SK-N-SH treated with all-trans-retinoic acid at 6 μM for 48 hours (cell line): Measurements from ENCODE around the gene MAP1B.
A peak's percentile ranks its signal among the peaks of the same experiment; 100 is the strongest.

Experiments
- ATAC-seq: fragments of 200-7000 bp; cut with Tn5 transposase; 3 replicates; pipeline ENCODE4 v1.9.1; 2020; ENCODE audit warnings: mild to moderate bottlenecking, moderate library complexity
- ARNTL ChIP-seq: fragments of 450-650 bp; formaldehyde crosslinking; IDR thresholded peaks from 2 replicates; pipeline ENCODE4 v1.5.0; 2020; ENCODE audit warnings: low read depth, mild to moderate bottlenecking, moderate library complexity, borderline replicate concordance
- BACH2 ChIP-seq: fragments of 250-450 bp; sonication (Bioruptor Pico); IDR thresholded peaks from 2 replicates; pipeline ENCODE4 v1.9.0; 2021; ENCODE audit warnings: mild to moderate bottlenecking, borderline replicate concordance
- CSDC2 ChIP-seq: fragments of 250-450 bp; sonication (Bioruptor Pico); IDR thresholded peaks from 2 replicates; pipeline ENCODE4 v1.5.0; 2020; ENCODE audit warnings: mild to moderate bottlenecking, moderate library complexity
- ESRRG ChIP-seq: fragments of 250-450 bp; sonication (Bioruptor Pico); IDR thresholded peaks from 2 replicates; pipeline ENCODE4 v1.6.1; 2021; ENCODE audit warnings: mild to moderate bottlenecking
- GLIS3 ChIP-seq: fragments of 250-450 bp; sonication (Bioruptor Pico); IDR thresholded peaks from 2 replicates; pipeline ENCODE4 v1.5.0; 2020; ENCODE audit warnings: mild to moderate bottlenecking, moderate library complexity
- ISL1 ChIP-seq: fragments of 250-450 bp; sonication (Bioruptor Pico); IDR thresholded peaks from 2 replicates; pipeline ENCODE4 v2.1.2; 2022; ENCODE audit warnings: mild to moderate bottlenecking, moderate library complexity
- OSR1 ChIP-seq: fragments of 250-450 bp; sonication (Bioruptor Pico); IDR thresholded peaks from 2 replicates; pipeline ENCODE4 v1.8.0; 2022; ENCODE audit warnings: moderate library complexity, mild to moderate bottlenecking, inconsistent platforms
- PATZ1 ChIP-seq: fragments of 250-450 bp; sonication (Bioruptor Pico); IDR thresholded peaks from 2 replicates; pipeline ENCODE4 v1.8.0; 2020; ENCODE audit warnings: mild to moderate bottlenecking, moderate library complexity, borderline replicate concordance
- PPARA ChIP-seq: fragments of 250-450 bp; sonication (Bioruptor Pico); IDR thresholded peaks from 2 replicates; pipeline ENCODE4 v1.5.0; 2020; ENCODE audit warnings: mild to moderate bottlenecking, borderline replicate concordance
- RARB ChIP-seq: fragments of 250-450 bp; sonication (Bioruptor Pico); IDR thresholded peaks from 2 replicates; pipeline ENCODE4 v1.8.0; 2021; ENCODE audit warnings: mild to moderate bottlenecking, moderate library complexity
- SNAI2 ChIP-seq: fragments of 250-450 bp; sonication (Bioruptor Pico); IDR thresholded peaks from 2 replicates; pipeline ENCODE4 v1.5.0; 2020; ENCODE audit warnings: mild to moderate bottlenecking, moderate library complexity
- TCF4 ChIP-seq: fragments of 250-450 bp; sonication (Bioruptor Pico); IDR thresholded peaks from 2 replicates; pipeline ENCODE4 v1.8.0; 2021; ENCODE audit warnings: mild to moderate bottlenecking, moderate library complexity, borderline replicate concordance
- TOX ChIP-seq: fragments of 250-450 bp; sonication (Bioruptor Pico); IDR thresholded peaks from 2 replicates; pipeline ENCODE4 v1.8.0; 2021; ENCODE audit warnings: mild to moderate bottlenecking, moderate library complexity, borderline replicate concordance
- ZC3H10 ChIP-seq: fragments of 250-450 bp; sonication (Bioruptor Pico); IDR thresholded peaks from 2 replicates; pipeline ENCODE4 v1.5.1; 2021; ENCODE audit warnings: mild to moderate bottlenecking, moderate library complexity
- ZFP3 ChIP-seq: fragments of 250-450 bp; sonication (Bioruptor Pico); IDR thresholded peaks from 2 replicates; pipeline ENCODE4 v1.5.0; 2020; ENCODE audit warnings: mild to moderate bottlenecking, moderate library complexity
- ZFP30 ChIP-seq: fragments of 450-650 bp; formaldehyde crosslinking; IDR thresholded peaks from 2 replicates; pipeline ENCODE4 v1.5.0; 2022; ENCODE audit warnings: mild to moderate bottlenecking, moderate library complexity
- ZNF565 ChIP-seq: fragments of 450-650 bp; formaldehyde crosslinking; conservative IDR thresholded peaks from 2 replicates; pipeline ENCODE4 v1.5.0; 2020; ENCODE audit warnings: low read depth, mild to moderate bottlenecking, moderate library complexity
- ZNF70 ChIP-seq: fragments of 450-650 bp; formaldehyde crosslinking; IDR thresholded peaks from 2 replicates; pipeline ENCODE4 v1.5.0; 2020; ENCODE audit warnings: mild to moderate bottlenecking, moderate library complexity
- ZNF8 ChIP-seq: fragments of 450-650 bp; formaldehyde crosslinking; IDR thresholded peaks from 2 replicates; pipeline ENCODE4 v1.5.0; 2020; ENCODE audit warnings: mild to moderate bottlenecking, moderate library complexity
- TF ChIP-seq, protein P1 (sequence below): fragments of 250-450 bp; sonication (Bioruptor Pico); IDR thresholded peaks from 2 replicates; pipeline ENCODE4 v1.8.0; 2021; ENCODE audit warnings: low read depth, mild to moderate bottlenecking, moderate library complexity, borderline replicate concordance
- TF ChIP-seq, protein P2 (sequence below): fragments of 250-450 bp; sonication (Bioruptor Pico); IDR thresholded peaks from 2 replicates; pipeline ENCODE4 v1.5.1; 2021; ENCODE audit warnings: mild to moderate bottlenecking, moderate library complexity
- TF ChIP-seq, protein P3 (sequence below): fragments of 250-450 bp; sonication (Bioruptor Pico); IDR thresholded peaks from 2 replicates; pipeline ENCODE4 v1.5.0; 2020; ENCODE audit warnings: mild to moderate bottlenecking, moderate library complexity
- TF ChIP-seq, protein P4 (sequence below): fragments of 250-450 bp; sonication (Bioruptor Pico); IDR thresholded peaks from 2 replicates; pipeline ENCODE4 v1.5.1; 2020; ENCODE audit warnings: low read depth, mild to moderate bottlenecking, moderate library complexity

The MAP1B gene

GRCh38 chr5:72066705-72067107 is 40.6 kb upstream of the MAP1B start:
- TF ChIP-seq, protein P1, sequence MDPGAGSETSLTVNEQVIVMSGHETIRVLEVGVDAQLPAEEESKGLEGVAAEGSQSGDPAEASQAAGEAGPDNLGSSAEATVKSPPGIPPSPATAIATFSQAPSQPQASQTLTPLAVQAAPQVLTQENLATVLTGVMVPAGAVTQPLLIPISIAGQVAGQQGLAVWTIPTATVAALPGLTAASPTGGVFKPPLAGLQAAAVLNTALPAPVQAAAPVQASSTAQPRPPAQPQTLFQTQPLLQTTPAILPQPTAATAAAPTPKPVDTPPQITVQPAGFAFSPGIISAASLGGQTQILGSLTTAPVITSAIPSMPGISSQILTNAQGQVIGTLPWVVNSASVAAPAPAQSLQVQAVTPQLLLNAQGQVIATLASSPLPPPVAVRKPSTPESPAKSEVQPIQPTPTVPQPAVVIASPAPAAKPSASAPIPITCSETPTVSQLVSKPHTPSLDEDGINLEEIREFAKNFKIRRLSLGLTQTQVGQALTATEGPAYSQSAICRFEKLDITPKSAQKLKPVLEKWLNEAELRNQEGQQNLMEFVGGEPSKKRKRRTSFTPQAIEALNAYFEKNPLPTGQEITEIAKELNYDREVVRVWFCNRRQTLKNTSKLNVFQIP (CRISPR knock-in tag) = no peak
- TF ChIP-seq, protein P2, sequence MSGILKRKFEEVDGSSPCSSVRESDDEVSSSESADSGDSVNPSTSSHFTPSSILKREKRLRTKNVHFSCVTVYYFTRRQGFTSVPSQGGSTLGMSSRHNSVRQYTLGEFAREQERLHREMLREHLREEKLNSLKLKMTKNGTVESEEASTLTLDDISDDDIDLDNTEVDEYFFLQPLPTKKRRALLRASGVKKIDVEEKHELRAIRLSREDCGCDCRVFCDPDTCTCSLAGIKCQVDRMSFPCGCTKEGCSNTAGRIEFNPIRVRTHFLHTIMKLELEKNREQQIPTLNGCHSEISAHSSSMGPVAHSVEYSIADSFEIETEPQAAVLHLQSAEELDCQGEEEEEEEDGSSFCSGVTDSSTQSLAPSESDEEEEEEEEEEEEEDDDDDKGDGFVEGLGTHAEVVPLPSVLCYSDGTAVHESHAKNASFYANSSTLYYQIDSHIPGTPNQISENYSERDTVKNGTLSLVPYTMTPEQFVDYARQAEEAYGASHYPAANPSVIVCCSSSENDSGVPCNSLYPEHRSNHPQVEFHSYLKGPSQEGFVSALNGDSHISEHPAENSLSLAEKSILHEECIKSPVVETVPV = peak; percentile 80
- TF ChIP-seq ZC3H10 (CRISPR knock-in tag) = peak; percentile 80
- TF ChIP-seq ISL1 = peak; percentile 94
- TF ChIP-seq TOX (CRISPR knock-in tag) = 0 out of 2 replicates have a peak, but pooled peaks have one; percentile 39
- no peak for TF ChIP-seq RARB
- TF ChIP-seq, protein P3, sequence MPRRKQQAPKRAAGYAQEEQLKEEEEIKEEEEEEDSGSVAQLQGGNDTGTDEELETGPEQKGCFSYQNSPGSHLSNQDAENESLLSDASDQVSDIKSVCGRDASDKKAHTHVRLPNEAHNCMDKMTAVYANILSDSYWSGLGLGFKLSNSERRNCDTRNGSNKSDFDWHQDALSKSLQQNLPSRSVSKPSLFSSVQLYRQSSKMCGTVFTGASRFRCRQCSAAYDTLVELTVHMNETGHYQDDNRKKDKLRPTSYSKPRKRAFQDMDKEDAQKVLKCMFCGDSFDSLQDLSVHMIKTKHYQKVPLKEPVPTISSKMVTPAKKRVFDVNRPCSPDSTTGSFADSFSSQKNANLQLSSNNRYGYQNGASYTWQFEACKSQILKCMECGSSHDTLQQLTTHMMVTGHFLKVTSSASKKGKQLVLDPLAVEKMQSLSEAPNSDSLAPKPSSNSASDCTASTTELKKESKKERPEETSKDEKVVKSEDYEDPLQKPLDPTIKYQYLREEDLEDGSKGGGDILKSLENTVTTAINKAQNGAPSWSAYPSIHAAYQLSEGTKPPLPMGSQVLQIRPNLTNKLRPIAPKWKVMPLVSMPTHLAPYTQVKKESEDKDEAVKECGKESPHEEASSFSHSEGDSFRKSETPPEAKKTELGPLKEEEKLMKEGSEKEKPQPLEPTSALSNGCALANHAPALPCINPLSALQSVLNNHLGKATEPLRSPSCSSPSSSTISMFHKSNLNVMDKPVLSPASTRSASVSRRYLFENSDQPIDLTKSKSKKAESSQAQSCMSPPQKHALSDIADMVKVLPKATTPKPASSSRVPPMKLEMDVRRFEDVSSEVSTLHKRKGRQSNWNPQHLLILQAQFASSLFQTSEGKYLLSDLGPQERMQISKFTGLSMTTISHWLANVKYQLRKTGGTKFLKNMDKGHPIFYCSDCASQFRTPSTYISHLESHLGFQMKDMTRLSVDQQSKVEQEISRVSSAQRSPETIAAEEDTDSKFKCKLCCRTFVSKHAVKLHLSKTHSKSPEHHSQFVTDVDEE (CRISPR knock-in tag) = no peak
- 0 out of 2 replicates have a peak, but pooled peaks have one; percentile 11 for TF ChIP-seq PATZ1 (CRISPR knock-in tag)
- no peak for TF ChIP-seq ZFP30 (CRISPR knock-in tag)
- no peak for TF ChIP-seq ZNF565 (CRISPR knock-in tag)
- no peak for TF ChIP-seq PPARA (CRISPR knock-in tag)
- no peak for TF ChIP-seq BACH2
- TF ChIP-seq OSR1 (CRISPR knock-in tag) = no peak
- TF ChIP-seq, protein P4, sequence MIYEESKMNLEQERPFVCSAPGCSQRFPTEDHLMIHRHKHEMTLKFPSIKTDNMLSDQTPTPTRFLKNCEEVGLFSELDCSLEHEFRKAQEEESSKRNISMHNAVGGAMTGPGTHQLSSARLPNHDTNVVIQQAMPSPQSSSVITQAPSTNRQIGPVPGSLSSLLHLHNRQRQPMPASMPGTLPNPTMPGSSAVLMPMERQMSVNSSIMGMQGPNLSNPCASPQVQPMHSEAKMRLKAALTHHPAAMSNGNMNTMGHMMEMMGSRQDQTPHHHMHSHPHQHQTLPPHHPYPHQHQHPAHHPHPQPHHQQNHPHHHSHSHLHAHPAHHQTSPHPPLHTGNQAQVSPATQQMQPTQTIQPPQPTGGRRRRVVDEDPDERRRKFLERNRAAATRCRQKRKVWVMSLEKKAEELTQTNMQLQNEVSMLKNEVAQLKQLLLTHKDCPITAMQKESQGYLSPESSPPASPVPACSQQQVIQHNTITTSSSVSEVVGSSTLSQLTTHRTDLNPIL = peak; percentile 92
- no peak for TF ChIP-seq ZFP3
- no peak for TF ChIP-seq ARNTL
- no peak for TF ChIP-seq TCF4 (CRISPR knock-in tag)
- no peak for TF ChIP-seq ZNF70 (CRISPR knock-in tag)
- TF ChIP-seq ZNF8 (CRISPR knock-in tag) = no peak
- TF ChIP-seq, all 23 proteins: peak for 6
- ATAC-seq = peak; percentile 91

- TF ChIP-seq ESRRG (CRISPR knock-in tag) (no peak), TOX (CRISPR knock-in tag) (no peak), ZFP30 (CRISPR knock-in tag) (no peak), PATZ1 (CRISPR knock-in tag) (no peak), ZNF565 (CRISPR knock-in tag) (no peak), GLIS3 (CRISPR knock-in tag) (no peak), SNAI2 (no peak), PPARA (CRISPR knock-in tag) (no peak), CSDC2 (CRISPR knock-in tag) (no peak), OSR1 (CRISPR knock-in tag) (no peak), ZNF70 (CRISPR knock-in tag) (no peak), ARNTL (no peak), TCF4 (CRISPR knock-in tag) (no peak), ZFP3 (no peak)
- TF ChIP-seq, protein P4 = no peak
- TF ChIP-seq, protein P1 (CRISPR knock-in tag) = no peak
- peak; percentile 87 for ATAC-seq
These were observed 39.4 kb upstream of the MAP1B start for GRCh38 chr5:72067682-72068470.
